ENCODE data around the gene USHBP1.

The USHBP1 gene

GRCh38 chr19:17226002-17226933 is 38.3 kb downstream of the USHBP1 start, which contains the start of gene OCEL1:
TSS of gene OCEL1 (plus strand) at chr19:17226226. CDS start at chr19:17226248, 22 bp downstream.
- no peak for TF ChIP-seq CTCF (IDR thresholded peaks at IDR 0.05; ENCODE audit: low read depth, low read length, missing control alignments)
- peak within 1 kb of the TSS; percentile 66 for H3K4me3 ChIP-seq (ENCODE audit: low read depth, low read length)
- in situ Hi-C loops (cut with HindIII; ENCODE audit: low sequenced_read_pairs) = no loop called here
- DNase-seq (ENCODE audit: low read depth) = peak; percentile 92

- no peak for DNase-seq (ENCODE audit: low read depth)
- no peak overlapping the region for H3K4me3 ChIP-seq (ENCODE audit: low read depth, low read length)
- TF ChIP-seq CTCF (IDR thresholded peaks at IDR 0.05; ENCODE audit: low read depth, low read length, missing control alignments) = no peak
- in situ Hi-C loops (cut with HindIII; ENCODE audit: low sequenced_read_pairs) = no loop called here
These were observed 39.5 kb downstream of the USHBP1 start for GRCh38 chr19:17225053-17225452.

GRCh38 chr19:17220207-17220758 is 44.3 kb downstream of the USHBP1 start:
- peak; percentile 43 for DNase-seq (ENCODE audit: low read depth)
- H3K4me3 ChIP-seq (ENCODE audit: low read depth, low read length) = no peak overlapping the region
- no peak for TF ChIP-seq CTCF (IDR thresholded peaks at IDR 0.05; ENCODE audit: low read depth, low read length, missing control alignments)
- in situ Hi-C loops (cut with HindIII; ENCODE audit: low sequenced_read_pairs) = no loop called here

- no peak for DNase-seq (ENCODE audit: low read depth)
- in situ Hi-C loops (cut with HindIII; ENCODE audit: low sequenced_read_pairs) = no loop called here
- no peak overlapping the region for H3K4me3 ChIP-seq (ENCODE audit: low read depth, low read length)
- no peak for TF ChIP-seq CTCF (IDR thresholded peaks at IDR 0.05; ENCODE audit: low read depth, low read length, missing control alignments)
These were observed 45.3 kb downstream of the USHBP1 start for GRCh38 chr19:17219286-17219685.

- DNase-seq (ENCODE audit: low read depth) = no peak
- peak overlapping the region; percentile 62 for H3K4me3 ChIP-seq (ENCODE audit: low read depth, low read length)
- in situ Hi-C loops (cut with HindIII; ENCODE audit: low sequenced_read_pairs) = no loop called here
- TF ChIP-seq CTCF (IDR thresholded peaks at IDR 0.05; ENCODE audit: low read depth, low read length, missing control alignments) = no peak
These were observed 48.4 kb downstream of the USHBP1 start for GRCh38 chr19:17216058-17216670.

- peak within 1 kb of the TSS; percentile 62 for H3K4me3 ChIP-seq (ENCODE audit: low read depth, low read length)
- peak; percentile 68 for DNase-seq (ENCODE audit: low read depth)
- no peak for TF ChIP-seq CTCF (IDR thresholded peaks at IDR 0.05; ENCODE audit: low read depth, low read length, missing control alignments)
- in situ Hi-C loops (cut with HindIII; ENCODE audit: low sequenced_read_pairs) = no loop called here
These were observed 49.2 kb downstream of the USHBP1 start, which contains the start of gene USE1 for GRCh38 chr19:17215127-17215971. TSS of gene USE1 (plus strand) at chr19:17215357. CDS start at chr19:17215406, 49 bp downstream.

All from astrocyte of the cerebellum (primary cell).